ENCODE data around the gene LUC7L2. TPM values are rescaled to one million over a fixed set of nuclear protein-coding genes. Genes with fewer than 3 reads are reported as not detected.

The LUC7L2 gene
- total and polyA plus RNA-seq, 10 of the 15 experiments (the other 5 are each of a cell fraction or from before 2014, with no cell fraction given) = 31.7 to 98.7 (median 68.6) TPM

DNA sequence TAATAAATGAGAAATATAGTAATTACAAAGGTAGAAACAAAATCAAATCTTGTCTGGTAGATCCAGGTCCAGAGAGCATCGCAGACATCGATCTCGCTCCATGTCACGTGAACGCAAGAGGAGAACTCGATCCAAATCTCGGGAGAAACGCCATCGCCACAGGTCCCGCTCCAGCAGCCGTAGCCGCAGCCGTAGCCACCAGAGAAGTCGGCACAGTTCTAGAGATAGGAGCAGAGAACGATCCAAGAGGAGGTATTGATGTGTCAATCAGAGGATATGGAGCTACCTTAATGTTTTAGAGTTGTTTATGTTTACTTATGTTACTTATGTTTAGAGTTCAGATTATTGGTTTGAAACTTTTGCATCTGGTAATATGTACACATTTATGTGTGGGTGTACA lies 57.8 kb downstream of the LUC7L2 start:
- Histone ChIP-seq H3K9me3 (replicated peaks; ENCODE audit: control insufficient read depth, insufficient read depth, low read length) (no peaks in the 10 kb centered on the region), H3K9ac (ENCODE audit: control insufficient read depth, insufficient read depth, low read length) (no peak overlapping the region), H4K20me1 (ENCODE audit: control insufficient read depth, insufficient read depth) (no peaks in the 10 kb centered on the region), H3K4me1 (ENCODE audit: control insufficient read depth, insufficient read depth, low read length) (no peaks in the 10 kb centered on the region), H2AFZ (ENCODE audit: control insufficient read depth, low read depth, low read length) (no peak overlapping the region), H3K4me3 (no peak overlapping the region), H3K4me2 (ENCODE audit: control insufficient read depth, insufficient read depth) (no peak overlapping the region), H3K36me3 (ENCODE audit: control insufficient read depth in 2 of 2, insufficient read depth in 2 of 2, low read length in 1 of 2) (peaks cover 4 to 22% of the 10 kb centered on the region in 2 experiments), H3K79me2 (ENCODE audit: control insufficient read depth, insufficient read depth, low read length) (no peaks in the 10 kb centered on the region), H3K27me3 (replicated peaks in 1 of 2; ENCODE audit: control insufficient read depth in 2 of 2, insufficient read depth in 2 of 2, low read length in 1 of 2) (no peaks in the 10 kb centered on the region), H3K27ac (ENCODE audit: control insufficient read depth, insufficient read depth) (no peak overlapping the region)
- ChIA-PET CTCF (interaction anchor here (1.5 kb wide), 1 partner anchor 17 kb away, joined by 6 read pairs; no protein-coding TSS in a partner anchor), RAD21 (ENCODE audit: unreplicated experiment) (interaction anchor here (1.5 kb wide), 1 partner anchor 17 kb away, joined by 4 read pairs; no protein-coding TSS in a partner anchor), SMC1A (ENCODE audit: uncharacterized antibody, unreplicated experiment) (interaction anchor here (0.8 to 2.4 kb wide), 3 partner anchors 10 to 17 kb away, joined by 3 to 4 read pairs (median 3); no protein-coding TSS in a partner anchor), POLR2A (no interaction called here)
- DNase-seq (ENCODE audit: low read depth, low spot score) (no peak), FAIRE-seq (no peak), ATAC-seq (no peak)
- intact Hi-C loops (cut with micrococcal nuclease; ENCODE audit: unreplicated experiment) (no loop called here), in situ Hi-C loops (cut with MboI) (no loop called here)
- TF ChIP-seq BRCA1 (IDR thresholded peaks at IDR 0.05; ENCODE audit: low read depth, low read length) (no peak), ZNF384 (IDR thresholded peaks at IDR 0.05; ENCODE audit: borderline replicate concordance, low read depth, low read length) (no peak), FOXK2 (IDR thresholded peaks at IDR 0.05) (no peak), SMC3 (IDR thresholded peaks at IDR 0.05; ENCODE audit: borderline replicate concordance, low read length) (no peak), POU2F2 (IDR thresholded peaks at IDR 0.05; ENCODE audit: borderline replicate concordance, low read depth, low read length) (no peak), RAD51 (IDR thresholded peaks at IDR 0.05) (no peak), SIN3A (IDR thresholded peaks at IDR 0.05; ENCODE audit: low read depth, low read length) (no peak)
- WGBS (ENCODE audit: insufficient coverage, insufficient replicate concordance, low lambda C conversion rate, missing lambda C conversion rate) = 99% methylated on average over 15 of the region's 15 CpGs
- BruUV-seq (replicated peaks) = no TSS peak

DNA sequence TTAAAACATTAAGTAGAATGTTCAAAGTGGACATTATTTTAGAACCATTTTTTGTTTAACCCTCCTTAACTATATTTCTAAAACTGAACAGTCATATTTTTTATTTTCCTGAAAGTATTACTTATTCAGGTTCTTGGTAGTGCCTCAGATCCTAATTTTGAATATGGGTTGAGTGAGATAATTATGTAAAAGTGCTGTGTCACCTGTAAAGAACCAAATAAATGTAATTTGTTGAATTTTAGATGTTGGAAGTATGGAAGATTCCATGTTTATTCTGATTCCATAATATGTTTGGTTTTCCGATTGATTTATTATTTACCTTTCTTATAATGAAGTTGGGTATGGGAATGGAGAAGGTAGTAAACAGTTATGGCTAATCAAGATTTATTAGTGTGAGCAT lies 61.4 kb downstream of the LUC7L2 start:
- WGBS (ENCODE audit: insufficient coverage, insufficient replicate concordance, low lambda C conversion rate, missing lambda C conversion rate) = 53% methylated on average over 1 of the region's 1 CpG
- SMC1A ChIA-PET (ENCODE audit: uncharacterized antibody, unreplicated experiment) = interaction anchor here (1.8 to 1.9 kb wide), 2 partner anchors 10 to 13 kb away, joined by 4 to 5 read pairs; no protein-coding TSS in a partner anchor

More for the DNA sequence above, 61.4 kb downstream of the LUC7L2 start:
- Histone ChIP-seq H3K27me3 (replicated peaks in 1 of 2; ENCODE audit: control insufficient read depth in 2 of 2, insufficient read depth in 2 of 2, low read length in 1 of 2) (no peaks in the 10 kb centered on the region), H4K20me1 (ENCODE audit: control insufficient read depth, insufficient read depth) (no peaks in the 10 kb centered on the region), H3K4me3 (no peak overlapping the region), H3K9me3 (replicated peaks; ENCODE audit: control insufficient read depth, insufficient read depth, low read length) (no peaks in the 10 kb centered on the region), H3K9ac (ENCODE audit: control insufficient read depth, insufficient read depth, low read length) (no peak overlapping the region), H3K79me2 (ENCODE audit: control insufficient read depth, insufficient read depth, low read length) (no peaks in the 10 kb centered on the region), H2AFZ (ENCODE audit: control insufficient read depth, low read depth, low read length) (no peak overlapping the region), H3K36me3 (ENCODE audit: control insufficient read depth in 2 of 2, insufficient read depth in 2 of 2, low read length in 1 of 2) (peaks cover 1 to 19% of the 10 kb centered on the region in 2 experiments; a peak in 3 of 4 replicates), H3K4me2 (ENCODE audit: control insufficient read depth, insufficient read depth) (no peak overlapping the region), H3K4me1 (ENCODE audit: control insufficient read depth, insufficient read depth, low read length) (no peaks in the 10 kb centered on the region), H3K27ac (ENCODE audit: control insufficient read depth, insufficient read depth) (no peak overlapping the region)
- ATAC-seq (no peak), DNase-seq (ENCODE audit: low read depth, low spot score) (no peak), FAIRE-seq (no peak)
- intact Hi-C loops (cut with micrococcal nuclease; ENCODE audit: unreplicated experiment) = no loop called here
- no peak for TF ChIP-seq STAT3 (IDR thresholded peaks at IDR 0.05; ENCODE audit: low read depth, low read length)
- TF ChIP-seq SPI1 (IDR thresholded peaks at IDR 0.05; ENCODE audit: borderline replicate concordance, insufficient read depth, low read depth, low read length) = no peak
- TF ChIP-seq DPF2 (IDR thresholded peaks at IDR 0.05) = no peak
- TF ChIP-seq MYC (IDR thresholded peaks at IDR 0.05; ENCODE audit: insufficient read depth, insufficient read length, insufficient replicate concordance, low read length, severe bottlenecking) = no peak
- TF ChIP-seq, protein P1, sequence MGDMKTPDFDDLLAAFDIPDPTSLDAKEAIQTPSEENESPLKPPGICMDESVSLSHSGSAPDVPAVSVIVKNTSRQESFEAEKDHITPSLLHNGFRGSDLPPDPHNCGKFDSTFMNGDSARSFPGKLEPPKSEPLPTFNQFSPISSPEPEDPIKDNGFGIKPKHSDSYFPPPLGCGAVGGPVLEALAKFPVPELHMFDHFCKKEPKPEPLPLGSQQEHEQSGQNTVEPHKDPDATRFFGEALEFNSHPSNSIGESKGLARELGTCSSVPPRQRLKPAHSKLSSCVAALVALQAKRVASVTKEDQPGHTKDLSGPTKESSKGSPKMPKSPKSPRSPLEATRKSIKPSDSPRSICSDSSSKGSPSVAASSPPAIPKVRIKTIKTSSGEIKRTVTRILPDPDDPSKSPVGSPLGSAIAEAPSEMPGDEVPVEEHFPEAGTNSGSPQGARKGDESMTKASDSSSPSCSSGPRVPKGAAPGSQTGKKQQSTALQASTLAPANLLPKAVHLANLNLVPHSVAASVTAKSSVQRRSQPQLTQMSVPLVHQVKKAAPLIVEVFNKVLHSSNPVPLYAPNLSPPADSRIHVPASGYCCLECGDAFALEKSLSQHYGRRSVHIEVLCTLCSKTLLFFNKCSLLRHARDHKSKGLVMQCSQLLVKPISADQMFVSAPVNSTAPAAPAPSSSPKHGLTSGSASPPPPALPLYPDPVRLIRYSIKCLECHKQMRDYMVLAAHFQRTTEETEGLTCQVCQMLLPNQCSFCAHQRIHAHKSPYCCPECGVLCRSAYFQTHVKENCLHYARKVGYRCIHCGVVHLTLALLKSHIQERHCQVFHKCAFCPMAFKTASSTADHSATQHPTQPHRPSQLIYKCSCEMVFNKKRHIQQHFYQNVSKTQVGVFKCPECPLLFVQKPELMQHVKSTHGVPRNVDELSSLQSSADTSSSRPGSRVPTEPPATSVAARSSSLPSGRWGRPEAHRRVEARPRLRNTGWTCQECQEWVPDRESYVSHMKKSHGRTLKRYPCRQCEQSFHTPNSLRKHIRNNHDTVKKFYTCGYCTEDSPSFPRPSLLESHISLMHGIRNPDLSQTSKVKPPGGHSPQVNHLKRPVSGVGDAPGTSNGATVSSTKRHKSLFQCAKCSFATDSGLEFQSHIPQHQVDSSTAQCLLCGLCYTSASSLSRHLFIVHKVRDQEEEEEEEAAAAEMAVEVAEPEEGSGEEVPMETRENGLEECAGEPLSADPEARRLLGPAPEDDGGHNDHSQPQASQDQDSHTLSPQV (IDR thresholded peaks at IDR 0.05) = no peak
- no peak for TF ChIP-seq MYB (IDR thresholded peaks at IDR 0.05; ENCODE audit: borderline replicate concordance, low read depth, low read length)
- no peak for TF ChIP-seq NRF1 (conservative IDR thresholded peaks at IDR 0.05; ENCODE audit: low read depth, low read length)
- POLR2A ChIA-PET = no interaction called here
- BruUV-seq (replicated peaks) = no TSS peak
- CTCF ChIA-PET = interaction anchor here (0.9 to 1.2 kb wide), 2 partner anchors 12 to 13 kb away, joined by 3 to 6 read pairs; no protein-coding TSS in a partner anchor
- RAD21 ChIA-PET (ENCODE audit: unreplicated experiment) = no interaction called here
- in situ Hi-C loops (cut with MboI) = no loop called here
